ENCODE measurements around the gene CTNNBIP1. TPM values are rescaled to one million over a fixed set of nuclear protein-coding genes. Genes with fewer than 3 reads are reported as not detected.

CTNNBIP1 gene
- total RNA-seq, 4 donors from 2014 or later: 478 to 742 (median 566) TPM

DNA sequence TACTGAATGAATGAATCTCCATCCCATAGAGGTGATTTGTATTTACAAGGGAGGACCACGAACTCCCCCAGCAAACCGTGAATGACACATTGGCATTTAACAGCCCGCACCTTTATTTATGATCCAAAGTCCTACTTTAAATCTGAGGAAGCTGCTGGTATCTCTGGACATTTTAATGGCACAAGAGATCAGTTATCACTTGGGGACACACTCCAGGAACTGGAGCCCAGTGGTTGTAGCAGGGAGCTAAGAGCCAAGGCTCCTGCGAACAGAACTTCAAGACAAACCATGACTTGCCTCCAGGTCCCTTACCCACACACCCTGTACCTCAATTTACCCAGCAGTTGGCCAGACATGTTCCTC is 1.2 kb downstream of the CTNNBIP1 start:
- DNase-seq (ENCODE audit: low spot score in 2 of 2): no peak
- no peak for TF ChIP-seq POLR2A (IDR thresholded peaks at IDR 0.05)
- TF ChIP-seq, protein P1, sequence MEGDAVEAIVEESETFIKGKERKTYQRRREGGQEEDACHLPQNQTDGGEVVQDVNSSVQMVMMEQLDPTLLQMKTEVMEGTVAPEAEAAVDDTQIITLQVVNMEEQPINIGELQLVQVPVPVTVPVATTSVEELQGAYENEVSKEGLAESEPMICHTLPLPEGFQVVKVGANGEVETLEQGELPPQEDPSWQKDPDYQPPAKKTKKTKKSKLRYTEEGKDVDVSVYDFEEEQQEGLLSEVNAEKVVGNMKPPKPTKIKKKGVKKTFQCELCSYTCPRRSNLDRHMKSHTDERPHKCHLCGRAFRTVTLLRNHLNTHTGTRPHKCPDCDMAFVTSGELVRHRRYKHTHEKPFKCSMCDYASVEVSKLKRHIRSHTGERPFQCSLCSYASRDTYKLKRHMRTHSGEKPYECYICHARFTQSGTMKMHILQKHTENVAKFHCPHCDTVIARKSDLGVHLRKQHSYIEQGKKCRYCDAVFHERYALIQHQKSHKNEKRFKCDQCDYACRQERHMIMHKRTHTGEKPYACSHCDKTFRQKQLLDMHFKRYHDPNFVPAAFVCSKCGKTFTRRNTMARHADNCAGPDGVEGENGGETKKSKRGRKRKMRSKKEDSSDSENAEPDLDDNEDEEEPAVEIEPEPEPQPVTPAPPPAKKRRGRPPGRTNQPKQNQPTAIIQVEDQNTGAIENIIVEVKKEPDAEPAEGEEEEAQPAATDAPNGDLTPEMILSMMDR (IDR thresholded peaks at IDR 0.05): no peak
- peak overlapping the region; percentile 81 for H3K4me3 ChIP-seq (ENCODE audit: low read depth, poor library complexity, severe bottlenecking)
- WGBS, 2 donors: 41 to 46% methylated on average over 4 of the region's 4 CpGs
- intact Hi-C loops (cut with DNase I; ENCODE audit: low total_unique reads): no loop called here

DNA sequence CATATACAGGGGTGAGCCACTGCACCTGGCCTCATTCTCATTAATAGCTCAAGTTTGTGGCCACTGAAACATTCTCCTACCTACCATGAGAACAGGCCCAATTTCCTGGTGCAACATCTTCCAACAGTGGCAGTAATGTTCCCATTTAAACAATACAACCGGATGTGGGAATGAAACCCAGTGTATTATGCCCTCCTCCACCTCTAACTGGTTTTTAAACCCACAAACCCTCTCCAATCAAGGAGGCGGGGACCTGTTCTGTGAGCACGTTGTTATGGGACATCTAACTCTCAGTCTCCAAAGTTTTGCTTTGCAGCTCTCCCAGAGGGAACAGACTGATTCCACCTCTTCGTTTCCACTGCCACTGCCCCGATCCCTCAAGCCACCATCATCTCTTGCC is 2.6 kb downstream of the CTNNBIP1 start:
- TF ChIP-seq POLR2A (IDR thresholded peaks at IDR 0.05): no peak
- TF ChIP-seq, protein P1 (IDR thresholded peaks at IDR 0.05): no peak
- 36 to 45% methylated on average over 5 of the region's 5 CpGs for WGBS, 2 donors
- intact Hi-C loops (cut with DNase I; ENCODE audit: low total_unique reads): no loop called here
- no peak overlapping the region for H3K4me3 ChIP-seq (ENCODE audit: low read depth, poor library complexity, severe bottlenecking)
- no peak for DNase-seq (ENCODE audit: low spot score in 2 of 2)

DNA sequence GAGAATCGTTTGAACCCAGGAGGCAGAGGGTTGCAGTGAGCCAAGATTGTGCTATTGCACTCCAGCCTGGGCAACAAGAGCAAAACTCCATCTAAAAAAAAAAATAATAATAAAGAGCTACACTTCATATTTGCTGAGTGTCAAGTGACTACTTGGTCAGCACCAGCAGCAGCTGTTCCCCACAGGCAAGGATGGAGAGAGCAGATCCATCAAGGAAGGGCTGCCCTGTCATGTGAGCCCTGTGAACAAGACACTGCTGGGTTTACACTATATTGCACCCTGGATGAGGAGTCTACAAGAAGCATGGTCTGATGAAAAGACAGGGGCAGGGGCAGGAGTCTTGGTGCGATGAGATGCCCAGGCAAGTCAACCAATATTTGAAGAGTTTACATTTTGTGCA is 3.6 kb downstream of the CTNNBIP1 start:
- TF ChIP-seq, protein P1 (IDR thresholded peaks at IDR 0.05): no peak
- TF ChIP-seq POLR2A (IDR thresholded peaks at IDR 0.05): no peak
- no peak overlapping the region for H3K4me3 ChIP-seq (ENCODE audit: low read depth, poor library complexity, severe bottlenecking)
- DNase-seq (ENCODE audit: low spot score in 2 of 2): no peak
- 84 to 100% methylated on average over 2 of the region's 2 CpGs for WGBS, 2 donors
- intact Hi-C loops (cut with DNase I; ENCODE audit: low total_unique reads): no loop called here

DNA sequence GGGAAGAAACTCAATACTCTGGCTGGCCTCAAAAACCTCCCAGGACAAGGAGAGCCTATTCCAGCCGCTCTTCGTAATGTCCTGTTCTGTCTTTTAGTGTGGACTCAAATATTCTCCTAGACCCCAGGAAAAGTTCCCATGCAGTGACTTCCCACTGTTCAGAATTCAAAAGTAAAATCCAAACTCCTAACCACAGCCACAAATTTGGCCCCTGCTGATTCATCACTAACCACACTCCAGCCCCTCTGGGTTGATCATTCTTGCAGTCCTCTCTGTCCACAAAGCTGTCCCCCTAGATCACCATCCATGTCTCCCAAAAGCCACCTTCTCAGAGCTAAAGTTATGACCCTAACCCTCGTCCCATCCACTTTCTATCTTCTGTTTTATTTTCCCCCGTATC is 5.1 kb downstream of the CTNNBIP1 start:
- WGBS, 2 donors: 59 to 84% methylated on average over 4 of the region's 4 CpGs
- TF ChIP-seq POLR2A (IDR thresholded peaks at IDR 0.05): no peak
- TF ChIP-seq, protein P1 (IDR thresholded peaks at IDR 0.05): no peak
- no peak for DNase-seq (ENCODE audit: low spot score in 2 of 2)
- H3K4me3 ChIP-seq (ENCODE audit: low read depth, poor library complexity, severe bottlenecking): no peak overlapping the region
- intact Hi-C loops (cut with DNase I; ENCODE audit: low total_unique reads): no loop called here

DNA sequence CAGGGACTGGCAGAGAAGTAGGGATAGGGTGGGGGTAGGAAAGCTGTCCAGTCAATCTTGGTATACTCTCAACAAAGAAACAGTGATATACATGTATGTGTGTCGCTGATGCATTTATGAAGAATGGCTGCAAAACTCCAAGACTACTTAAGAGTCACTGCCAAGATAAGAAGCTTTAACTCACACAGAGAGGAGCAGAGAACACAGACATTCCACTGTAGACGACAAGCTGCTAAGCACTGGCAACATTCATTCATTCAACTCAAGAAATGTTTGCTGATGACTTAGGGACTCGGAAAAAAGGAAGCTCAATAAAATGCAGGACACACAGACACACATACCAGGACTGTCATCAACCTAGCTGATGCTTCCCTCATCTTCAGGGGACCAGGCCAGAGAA is 5.5 kb downstream of the CTNNBIP1 start:
- H3K4me3 ChIP-seq (ENCODE audit: low read depth, poor library complexity, severe bottlenecking): no peak overlapping the region
- WGBS, 2 donors: 61 to 67% methylated on average over 3 of the region's 3 CpGs
- no peak for TF ChIP-seq POLR2A (IDR thresholded peaks at IDR 0.05)
- TF ChIP-seq, protein P1 (IDR thresholded peaks at IDR 0.05): no peak
- no peak for DNase-seq (ENCODE audit: low spot score in 2 of 2)
- intact Hi-C loops (cut with DNase I; ENCODE audit: low total_unique reads): no loop called here

DNA sequence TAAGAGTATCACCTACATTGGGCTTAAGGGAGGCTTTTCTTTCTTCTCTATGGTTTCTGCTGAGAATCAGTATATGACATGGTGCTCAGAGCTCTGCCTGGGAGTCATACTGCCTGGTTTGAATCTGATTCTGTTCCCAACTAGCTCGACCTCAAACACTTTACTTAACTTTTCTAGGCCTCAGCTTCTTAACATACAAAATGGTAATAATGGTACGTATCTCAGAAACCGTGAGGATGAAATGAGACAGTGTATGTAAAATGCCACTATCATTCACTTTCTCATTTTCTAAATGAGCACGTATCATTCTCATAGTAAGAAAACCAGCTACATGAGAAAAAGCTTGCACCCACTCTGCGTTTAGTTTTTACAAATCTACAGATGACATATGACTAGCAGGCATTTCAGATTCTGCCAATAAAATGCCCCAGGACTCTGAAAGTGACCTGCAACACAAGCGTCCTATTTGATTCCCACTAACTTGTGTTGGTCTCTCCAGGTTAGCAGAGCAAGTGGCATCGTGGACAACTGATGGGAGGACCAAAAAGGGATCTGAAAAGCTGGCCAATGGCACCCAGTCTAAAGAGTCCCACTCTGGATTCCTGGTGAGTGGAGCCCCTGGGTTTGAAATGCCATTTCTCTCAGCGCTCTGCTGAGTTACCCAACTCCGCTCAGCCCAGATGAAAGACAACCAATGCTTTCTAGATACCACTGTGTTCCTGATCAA is 6.1 kb downstream of the CTNNBIP1 start:
- intact Hi-C loops (cut with DNase I; ENCODE audit: low total_unique reads): no loop called here
- WGBS, 2 donors: 85% methylated on average over 9 of the region's 9 CpGs
- no peak for DNase-seq (ENCODE audit: low spot score in 2 of 2)
- no peak for TF ChIP-seq POLR2A (IDR thresholded peaks at IDR 0.05)
- TF ChIP-seq, protein P1 (IDR thresholded peaks at IDR 0.05): no peak
- no peak overlapping the region for H3K4me3 ChIP-seq (ENCODE audit: low read depth, poor library complexity, severe bottlenecking)

Measured in lower leg skin (tissue), 4 donors.